GM18867 (cell line): ENCODE data around the gene GNAL.
"Not testable (repeated sequence)": the region's sequence is repeated elsewhere in the genome, so short reads cannot be mapped to it uniquely, and the experiment has no call there.

ENCODE experiments used
- ATAC-seq: cut with Tn5 transposase; IDR thresholded peaks from one replicate; pipeline ENCODE4 v1.9.1; 2021; ENCODE audit warnings: mild to moderate bottlenecking, moderate library complexity; ENCODE audit not compliant: unreplicated experiment

GNAL gene

GRCh38 chr18:11844436-11844835 is 155.4 kb downstream of the GNAL start:
- ATAC-seq: no peak

GRCh38 chr18:11845654-11846053 is 156.6 kb downstream of the GNAL start:
- ATAC-seq: no peak

- ATAC-seq: no peak
Observed at GRCh38 chr18:11847811-11848210, 158.7 kb downstream of the GNAL start.

GRCh38 chr18:11849279-11849678 is 160.2 kb downstream of the GNAL start:
- ATAC-seq: no peak

GRCh38 chr18:11849841-11850634 is 161.0 kb downstream of the GNAL start:
- no peak for ATAC-seq

GRCh38 chr18:11850821-11851145 is 161.7 kb downstream of the GNAL start:
- peak; percentile 34 for ATAC-seq

- ATAC-seq: peak; percentile 95
Observed at GRCh38 chr18:11851146-11851805, 162.2 kb downstream of the GNAL start, which contains the start of gene CHMP1B. CHMP1B (plus strand) TSS chr18:11851413; CDS start chr18:11851512, 99 bp downstream.

- ATAC-seq: peak; percentile 24
Observed at GRCh38 chr18:11851806-11852337, 162.8 kb downstream of the GNAL start.

- not testable (repeated sequence) for ATAC-seq
Observed at GRCh38 chr18:11854554-11854953, 165.5 kb downstream of the GNAL start.

GRCh38 chr18:11857177-11857887 is 168.3 kb downstream of the GNAL start:
- no peak for ATAC-seq

- no peak for ATAC-seq
Observed at GRCh38 chr18:11859282-11859830, 170.3 kb downstream of the GNAL start.

GRCh38 chr18:11859903-11860407 is 170.9 kb downstream of the GNAL start:
- no peak for ATAC-seq

GRCh38 chr18:11860594-11861450 is 171.8 kb downstream of the GNAL start:
- ATAC-seq: no peak

GRCh38 chr18:11861583-11862288 is 172.7 kb downstream of the GNAL start:
- no peak for ATAC-seq

GRCh38 chr18:11862468-11863137 is 173.5 kb downstream of the GNAL start:
- no peak for ATAC-seq

GRCh38 chr18:11864471-11864870 is 175.4 kb downstream of the GNAL start:
- no peak for ATAC-seq

- ATAC-seq: no peak
Observed at GRCh38 chr18:11865071-11865470, 176.0 kb downstream of the GNAL start.

- ATAC-seq: no peak
Observed at GRCh38 chr18:11866329-11866728, 177.3 kb downstream of the GNAL start.

- ATAC-seq: no peak
Observed at GRCh38 chr18:11866764-11867163, 177.7 kb downstream of the GNAL start.
